HG03571 (cell line): ENCODE data around the gene FXR2.

Source experiments
- ATAC-seq: cut with Tn5 transposase; IDR thresholded peaks from one replicate; pipeline ENCODE4 v1.9.1; 2021; ENCODE audit not compliant: unreplicated experiment

The FXR2 gene

DNA sequence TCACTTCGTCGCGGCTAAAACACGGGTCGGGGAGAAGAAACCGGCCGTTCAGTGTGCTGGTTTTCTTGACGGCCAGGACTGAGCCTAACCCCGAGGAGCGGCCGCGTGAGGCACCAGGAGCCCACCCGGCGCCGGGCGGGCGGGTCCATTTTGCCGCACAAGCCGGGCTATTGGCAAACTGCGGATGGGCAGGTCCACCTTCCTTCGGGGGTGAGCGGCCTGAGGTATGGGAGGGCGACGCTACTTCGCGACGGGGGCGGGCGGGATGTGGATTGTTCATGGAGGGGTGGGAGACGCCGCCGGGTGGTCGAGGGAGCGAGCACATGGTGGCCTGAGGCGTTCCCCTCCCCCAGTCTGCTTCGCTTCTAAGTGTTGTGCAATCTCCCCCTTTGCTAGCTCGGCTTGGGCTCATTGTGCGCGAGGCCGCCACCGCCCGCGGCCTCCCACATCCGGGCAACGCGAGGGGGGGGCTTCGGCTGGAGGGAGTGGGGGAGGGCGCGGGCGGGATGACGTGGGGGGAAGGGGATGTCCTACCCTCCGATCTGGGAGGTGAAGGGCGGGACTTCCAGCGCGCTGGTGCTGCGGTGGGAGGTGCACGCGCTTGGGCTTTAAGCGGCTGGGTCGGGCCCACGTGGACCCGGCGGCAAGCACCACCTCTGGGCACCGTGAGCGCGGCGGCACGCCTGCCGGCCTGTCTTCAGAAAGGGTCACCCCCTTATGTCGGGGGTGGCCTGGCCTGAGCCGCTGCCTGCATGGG, 41.2 kb downstream of the FXR2 start:
- ATAC-seq: no peak

GRCh38 chr17:7572588-7573323, 41.9 kb downstream of the FXR2 start:
- peak; percentile 85 for ATAC-seq

DNA sequence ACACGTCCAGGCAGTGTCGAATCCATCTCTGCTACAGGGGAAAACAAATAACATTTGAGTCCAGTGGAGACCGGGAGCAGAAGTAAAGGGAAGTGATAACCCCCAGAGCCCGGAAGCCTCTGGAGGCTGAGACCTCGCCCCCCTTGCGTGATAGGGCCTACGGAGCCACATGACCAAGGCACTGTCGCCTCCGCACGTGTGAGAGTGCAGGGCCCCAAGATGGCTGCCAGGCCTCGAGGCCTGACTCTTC, 42.4 kb downstream of the FXR2 start:
- ATAC-seq: no peak

DNA sequence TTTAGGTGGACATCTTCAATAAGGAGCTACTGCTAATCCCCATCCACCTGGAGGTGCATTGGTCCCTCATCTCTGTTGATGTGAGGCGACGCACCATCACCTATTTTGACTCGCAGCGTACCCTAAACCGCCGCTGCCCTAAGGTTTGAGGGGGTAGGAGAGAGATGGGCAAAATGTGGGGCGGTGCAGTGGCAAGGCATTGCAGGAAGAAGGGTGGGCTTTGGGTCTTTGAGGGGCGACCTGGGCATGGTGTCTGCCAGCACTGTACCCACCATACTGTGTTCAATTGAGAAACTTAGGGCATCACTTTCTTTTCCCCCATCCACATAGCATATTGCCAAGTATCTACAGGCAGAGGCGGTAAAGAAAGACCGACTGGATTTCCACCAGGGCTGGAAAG, 44.3 kb downstream of the FXR2 start:
- ATAC-seq: no peak

GRCh38 chr17:7569571-7569970, 45.1 kb downstream of the FXR2 start:
- ATAC-seq: no peak

DNA sequence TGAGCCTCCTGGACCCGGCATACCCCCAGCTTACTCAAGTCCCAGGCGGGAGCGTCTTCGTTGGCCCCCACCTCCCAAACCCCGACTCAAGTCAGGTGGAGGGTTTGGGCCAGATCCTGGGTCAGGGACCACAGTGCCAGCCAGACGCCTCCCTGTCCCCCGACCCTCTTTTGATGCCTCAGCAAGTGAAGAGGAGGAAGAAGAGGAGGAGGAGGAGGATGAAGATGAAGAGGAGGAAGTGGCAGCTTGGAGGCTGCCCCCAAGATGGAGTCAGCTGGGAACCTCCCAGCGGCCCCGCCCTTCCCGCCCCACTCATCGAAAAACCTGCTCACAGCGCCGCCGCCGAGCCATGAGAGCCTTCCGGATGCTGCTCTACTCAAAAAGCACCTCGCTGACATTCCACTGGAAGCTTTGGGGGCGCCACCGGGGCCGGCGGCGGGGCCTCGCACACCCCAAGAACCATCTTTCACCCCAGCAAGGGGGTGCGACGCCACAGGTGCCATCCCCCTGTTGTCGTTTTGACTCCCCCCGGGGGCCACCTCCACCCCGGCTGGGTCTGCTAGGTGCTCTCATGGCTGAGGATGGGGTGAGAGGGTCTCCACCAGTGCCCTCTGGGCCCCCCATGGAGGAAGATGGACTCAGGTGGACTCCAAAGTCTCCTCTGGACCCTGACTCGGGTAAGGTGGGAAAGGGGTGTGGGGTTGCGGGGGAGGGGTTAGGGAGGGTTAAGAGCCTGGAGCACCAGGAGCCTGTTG, 51.4 kb downstream of the FXR2 start:
- ATAC-seq: no peak

- ATAC-seq: no peak
Observed at GRCh38 chr17:7562208-7562605, 52.5 kb downstream of the FXR2 start.

DNA sequence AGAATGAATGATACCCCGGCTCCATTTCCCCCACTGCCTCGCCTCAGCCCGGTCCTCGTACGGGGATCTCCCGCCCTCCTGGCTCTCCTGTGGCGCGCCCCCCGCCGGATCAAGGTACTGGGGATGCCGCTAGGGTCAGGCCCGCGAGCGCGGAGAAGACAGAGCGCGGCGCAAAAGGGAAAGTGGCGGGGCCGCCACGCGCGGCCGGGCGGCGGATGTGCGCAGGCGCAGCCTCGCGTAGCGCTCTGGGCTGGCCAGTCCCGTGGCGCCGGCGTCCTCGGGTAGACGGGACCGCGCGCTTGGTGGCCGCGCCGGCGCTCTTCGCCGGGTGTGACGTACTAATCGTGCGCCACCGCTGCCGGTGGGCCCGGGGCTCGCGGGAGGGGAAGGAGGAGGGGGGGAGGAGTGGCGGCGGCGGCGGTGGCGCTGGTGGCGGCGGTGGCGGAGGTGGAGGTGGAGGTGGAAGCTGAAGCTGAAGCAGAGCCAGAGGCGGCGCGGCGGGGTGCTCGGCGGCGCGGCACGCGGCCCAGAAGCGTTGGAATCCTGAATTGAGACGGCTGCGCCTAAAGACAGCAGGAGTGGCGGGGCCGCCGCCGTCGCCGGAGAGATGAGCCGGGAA, 53.0 kb downstream of the FXR2 start, which contains the start of gene SENP3:
Gene SENP3, plus strand, starts transcription at position 331 of the 619 bp plus-strand sequence. CDS start 1,158 bp downstream, outside the sequence.
- ATAC-seq: peak; percentile 57

- no peak for ATAC-seq
Observed at GRCh38 chr17:7561028-7561575, 53.6 kb downstream of the FXR2 start.

DNA sequence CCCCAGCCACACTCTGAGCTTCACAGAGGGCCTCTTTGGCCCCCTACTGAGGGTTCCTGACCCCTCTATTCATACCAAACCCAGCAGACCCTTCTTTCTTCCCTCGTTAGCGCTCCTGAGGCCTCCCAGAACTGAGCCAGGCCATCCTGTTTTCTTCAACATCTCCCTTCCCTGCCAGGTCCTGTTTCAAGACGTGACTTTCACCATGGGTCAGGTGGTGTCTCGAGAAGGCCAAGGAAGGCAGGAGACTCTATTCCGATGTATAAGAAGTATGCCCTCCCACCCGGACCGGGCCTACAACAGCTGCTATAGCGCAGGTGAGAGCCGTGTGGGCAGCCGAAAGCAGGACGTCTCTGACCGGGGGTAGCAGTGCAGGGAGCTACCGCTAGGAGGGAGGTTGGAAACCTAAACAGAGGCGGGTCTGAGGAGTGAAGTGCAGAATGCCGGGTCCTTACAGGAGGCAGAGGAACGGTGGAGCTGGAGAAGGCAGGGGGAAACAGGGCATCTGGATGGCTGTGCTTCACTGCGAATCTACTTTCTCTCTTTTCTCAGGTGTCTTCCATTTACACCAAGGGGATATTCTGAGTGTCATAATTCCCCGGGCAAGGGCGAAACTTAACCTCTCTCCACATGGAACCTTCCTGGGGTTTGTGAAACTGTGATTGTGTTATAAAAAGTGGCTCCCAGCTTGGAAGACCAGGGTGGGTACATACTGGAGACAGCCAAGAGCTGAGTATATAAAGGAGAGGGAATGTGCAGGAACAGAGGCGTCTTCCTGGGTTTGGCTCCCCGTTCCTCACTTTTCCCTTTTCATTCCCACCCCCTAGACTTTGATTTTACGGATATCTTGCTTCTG, 54.3 kb downstream of the FXR2 start:
- ATAC-seq: no peak

GRCh38 chr17:7559320-7560171, 55.2 kb downstream of the FXR2 start:
- no peak for ATAC-seq

- ATAC-seq: no peak
Observed at GRCh38 chr17:7558544-7559319, 56.0 kb downstream of the FXR2 start, which contains the start of gene TNFSF13. TSS of gene TNFSF13 (plus strand) at chr17:7558750. CDS start at chr17:7559040, 290 bp downstream.

- no peak for ATAC-seq
Observed at GRCh38 chr17:7557775-7558543, 56.7 kb downstream of the FXR2 start.

GRCh38 chr17:7557147-7557764, 57.4 kb downstream of the FXR2 start:
- ATAC-seq: no peak

DNA sequence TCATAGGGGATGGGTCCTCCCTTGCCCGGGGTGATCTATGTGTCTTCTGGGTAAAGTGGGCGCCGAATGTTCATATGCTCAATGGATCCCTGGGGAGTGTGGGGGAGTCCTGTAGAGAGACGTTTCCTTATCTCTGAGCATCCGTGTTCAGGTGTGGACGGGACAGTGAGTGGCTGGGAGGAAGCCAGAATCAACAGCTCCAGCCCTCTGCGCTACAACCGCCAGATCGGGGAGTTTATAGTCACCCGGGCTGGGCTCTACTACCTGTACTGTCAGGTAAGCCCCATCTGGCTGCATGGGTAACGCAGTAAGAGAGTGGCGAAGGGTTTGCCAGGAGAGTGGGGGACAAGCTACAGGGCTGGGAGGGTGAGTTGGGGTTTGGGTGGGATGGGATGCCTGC, 58.1 kb downstream of the FXR2 start:
- no peak for ATAC-seq

DNA sequence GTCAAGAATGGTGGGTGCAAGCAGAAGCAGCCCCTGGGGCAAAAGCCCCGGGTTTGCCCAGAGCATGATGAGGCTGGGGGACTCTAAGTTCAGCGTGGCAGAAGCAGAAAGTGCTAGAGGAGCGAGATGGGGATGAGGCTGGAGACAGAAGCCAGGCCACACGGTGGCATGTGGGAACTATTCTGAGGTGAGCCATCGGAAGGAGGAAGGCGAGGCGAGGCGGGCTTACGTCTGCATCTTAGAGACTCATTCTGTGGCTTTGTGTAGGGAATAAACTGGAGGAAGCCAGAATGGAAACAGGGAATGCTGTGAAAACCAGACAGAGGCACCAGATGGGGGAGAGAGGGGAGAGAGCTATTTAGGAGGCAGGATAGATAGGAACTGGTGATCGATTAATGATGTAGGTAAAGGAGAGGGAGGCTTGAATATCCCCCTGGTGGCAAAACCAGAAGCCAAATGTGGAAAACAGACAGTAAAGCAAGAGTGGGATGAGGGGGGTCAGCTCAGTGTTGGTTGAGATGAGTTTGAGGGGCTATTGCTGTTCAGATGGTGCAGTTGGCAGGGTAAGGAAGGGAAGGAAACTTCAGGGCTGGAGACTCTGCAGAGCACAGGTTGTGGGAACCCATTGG, 59.3 kb downstream of the FXR2 start:
- ATAC-seq: no peak

DNA sequence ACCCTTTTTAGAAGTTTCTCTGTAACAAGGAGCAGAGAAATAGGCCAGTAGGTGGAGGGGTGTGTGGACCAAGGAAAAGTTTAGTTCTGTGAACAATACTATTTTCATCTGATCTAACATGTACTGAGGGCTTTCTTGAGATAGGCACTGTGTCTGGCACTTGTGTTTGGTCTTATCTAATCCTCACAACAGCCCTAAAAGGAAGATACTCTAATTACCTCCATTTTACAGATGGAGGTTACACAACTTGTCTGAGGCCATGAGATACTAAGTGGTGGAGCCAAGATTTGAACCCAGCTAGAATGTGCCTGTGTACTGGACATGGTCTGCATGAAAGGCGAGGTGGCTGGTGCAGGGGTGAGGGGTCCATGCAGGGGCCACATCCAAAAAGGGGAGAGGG, 61.3 kb downstream of the FXR2 start:
- no peak for ATAC-seq
